A673 (cell line): ENCODE data around the gene CELF4.

Experiments
- CTCF ChIP-seq: fragments of 300-800, 200-600 bp; sonication (generic); conservative IDR thresholded peaks from 2 replicates; pipeline ENCODE4 v1.5.1; 2017; ENCODE audit warnings: low read depth, mild to moderate bottlenecking, antibody characterized with exemption, low read length, moderate library complexity, mixed read lengths
- EZH2 ChIP-seq: fragments of 200-600 bp; sonication (generic); IDR thresholded peaks from 2 replicates; pipeline ENCODE4 v1.6.1; 2017; ENCODE audit warnings: borderline replicate concordance, low read depth, mild to moderate bottlenecking, mixed read lengths, antibody characterized with exemption, low read length; ENCODE audit not compliant: poor library complexity, severe bottlenecking

- TF ChIP-seq CTCF (no peak), EZH2 (no peak)
Measured at GRCh38 chr18:37252854-37253393, 312.7 kb downstream of the CELF4 start.
